ENCODE measurements around the gene ANLN. TPM values are rescaled to one million over a fixed set of nuclear protein-coding genes. Genes with fewer than 3 reads are reported as not detected.
"Not testable (repeated sequence)": the region's sequence is repeated elsewhere in the genome, so short reads cannot be mapped to it uniquely, and the experiment has no call there.

ANLN gene
- total RNA-seq, 4 donors from 2014 or later = 0.73 to 1.8 (median 1.3) TPM

GRCh38 chr7:36367561-36368077 lies 22.0 kb upstream of the ANLN start:
- H3K4me1 ChIP-seq = peaks cover 0 to 4% of the 10 kb centered on the region in 2 donors
- no peaks in the 10 kb centered on the region for H3K9me3 ChIP-seq
- intact Hi-C loops (cut with DNase I; ENCODE audit: low total_unique reads) = loop anchor here (1.0 kb wide), 1 partner anchor 22 kb away; the partner anchor contains the start of gene ANLN
- H3K27ac ChIP-seq = peak overlapping the region in 3 of 4 donors; percentile 44 to 64 (median 45)
- no peaks in the 10 kb centered on the region for H3K27me3 ChIP-seq
- DNase-seq (no peak), ATAC-seq (peak; percentile 64 to 67)
- H3K4me3 ChIP-seq = peak overlapping the region; percentile 54 to 84 (median 71)
- TF ChIP-seq CTCF (IDR thresholded peaks at IDR 0.05 in 4 of 5, conservative IDR thresholded peaks at IDR 0.05 in 1 of 5) = no peak
- TF ChIP-seq POLR2A (IDR thresholded peaks at IDR 0.05) = no peak
- H3K36me3 ChIP-seq = no peaks in the 10 kb centered on the region
- in situ Hi-C loops (cut with MboI; ENCODE audit: low sequenced_read_pairs in 4 of 4) = no loop called here

GRCh38 chr7:36368496-36368895 lies 21.2 kb upstream of the ANLN start:
- H3K4me3 ChIP-seq = no peak overlapping the region
- no peak overlapping the region for H3K27ac ChIP-seq
- TF ChIP-seq CTCF (IDR thresholded peaks at IDR 0.05 in 4 of 5, conservative IDR thresholded peaks at IDR 0.05 in 1 of 5) (no peak), POLR2A (IDR thresholded peaks at IDR 0.05) (no peak)
- DNase-seq = no peak
- no peak for ATAC-seq
- H3K27me3 ChIP-seq = no peaks in the 10 kb centered on the region
- intact Hi-C loops (cut with DNase I; ENCODE audit: low total_unique reads) (no loop called here), in situ Hi-C loops (cut with MboI; ENCODE audit: low sequenced_read_pairs in 4 of 4) (no loop called here)
- H3K4me1 ChIP-seq = peaks cover 0 to 4% of the 10 kb centered on the region in 2 donors
- no peaks in the 10 kb centered on the region for H3K36me3 ChIP-seq
- no peaks in the 10 kb centered on the region for H3K9me3 ChIP-seq

- TF ChIP-seq POLR2A (IDR thresholded peaks at IDR 0.05) = no peak
- TF ChIP-seq CTCF (IDR thresholded peaks at IDR 0.05 in 4 of 5, conservative IDR thresholded peaks at IDR 0.05 in 1 of 5) = no peak
- no peak overlapping the region for H3K27ac ChIP-seq
- H3K36me3 ChIP-seq = no peaks in the 10 kb centered on the region
- ATAC-seq (no peak), DNase-seq (no peak)
- intact Hi-C loops (cut with DNase I; ENCODE audit: low total_unique reads) (no loop called here), in situ Hi-C loops (cut with MboI; ENCODE audit: low sequenced_read_pairs in 4 of 4) (no loop called here)
- H3K4me3 ChIP-seq = no peak overlapping the region
- peaks cover 0 to 4% of the 10 kb centered on the region in 2 donors for H3K4me1 ChIP-seq
- H3K9me3 ChIP-seq = no peaks in the 10 kb centered on the region
- no peaks in the 10 kb centered on the region for H3K27me3 ChIP-seq
These were observed 20.5 kb upstream of the ANLN start for GRCh38 chr7:36369171-36369570.

- no peak for TF ChIP-seq CTCF (IDR thresholded peaks at IDR 0.05 in 4 of 5, conservative IDR thresholded peaks at IDR 0.05 in 1 of 5)
- no peak for TF ChIP-seq POLR2A (IDR thresholded peaks at IDR 0.05)
- no peaks in the 10 kb centered on the region for H3K9me3 ChIP-seq
- no peak overlapping the region for H3K27ac ChIP-seq
- no peaks in the 10 kb centered on the region for H3K36me3 ChIP-seq
- H3K4me3 ChIP-seq = no peak overlapping the region
- ATAC-seq = no peak
- H3K27me3 ChIP-seq = no peaks in the 10 kb centered on the region
- intact Hi-C loops (cut with DNase I; ENCODE audit: low total_unique reads) = no loop called here
- DNase-seq = no peak
- peaks cover 0 to 4% of the 10 kb centered on the region in 2 donors for H3K4me1 ChIP-seq
- in situ Hi-C loops (cut with MboI; ENCODE audit: low sequenced_read_pairs in 4 of 4) = no loop called here
These were observed 19.6 kb upstream of the ANLN start for GRCh38 chr7:36370046-36370445.

GRCh38 chr7:36372156-36372555 lies 17.5 kb upstream of the ANLN start:
- in situ Hi-C loops (cut with MboI; ENCODE audit: low sequenced_read_pairs in 4 of 4) (no loop called here), intact Hi-C loops (cut with DNase I; ENCODE audit: low total_unique reads) (no loop called here)
- Histone ChIP-seq H3K36me3 (no peaks in the 10 kb centered on the region), H3K4me3 (no peak overlapping the region), H3K27me3 (no peaks in the 10 kb centered on the region), H3K9me3 (no peaks in the 10 kb centered on the region), H3K27ac (no peak overlapping the region), H3K4me1 (peaks cover 0 to 4% of the 10 kb centered on the region in 2 donors)
- DNase-seq = no peak
- ATAC-seq = no peak
- TF ChIP-seq POLR2A (IDR thresholded peaks at IDR 0.05) (no peak), CTCF (IDR thresholded peaks at IDR 0.05 in 4 of 5, conservative IDR thresholded peaks at IDR 0.05 in 1 of 5) (no peak)

- H3K4me1 ChIP-seq; H3K4me3 ChIP-seq; H3K9me3 ChIP-seq; H3K27ac ChIP-seq; ATAC-seq; H3K36me3 ChIP-seq; intact Hi-C loops (cut with DNase I; ENCODE audit: low total_unique reads); in situ Hi-C loops (cut with MboI; ENCODE audit: low sequenced_read_pairs in 4 of 4); DNase-seq; H3K27me3 ChIP-seq: not testable (repeated sequence)
These were observed 11.1 kb upstream of the ANLN start for GRCh38 chr7:36378555-36378954.
